ENCODE data around the gene POLR3E.

The POLR3E gene

GRCh38 chr16:22374311-22375116 is 77.3 kb downstream of the POLR3E start, which contains the start of gene CDR2:
TSS of gene CDR2 (minus strand) at chr16:22374619. CDS start at chr16:22374309, 310 bp downstream.
- Histone ChIP-seq H3K9me3 (ENCODE audit: control insufficient read depth, low read length) (no peaks in the 10 kb centered on the region), H3K4me1 (ENCODE audit: control insufficient read depth, insufficient read depth, low read length) (peaks cover 12% of the 10 kb centered on the region), H3K4me3 (ENCODE audit: insufficient read depth, low read depth, low read length) (peak within 1 kb of the TSS; percentile 59), H3K36me3 (ENCODE audit: control insufficient read depth, insufficient read depth, low read length) (no peaks in the 10 kb centered on the region), H3K27ac (ENCODE audit: insufficient read depth, low read depth, low read length, poor library complexity, severe bottlenecking) (peak within 1 kb of the TSS; percentile 33), H3K27me3 (ENCODE audit: control insufficient read depth, insufficient read depth, low read length, poor library complexity, severe bottlenecking) (peaks cover 42% of the 10 kb centered on the region)
- 0% methylated on average over 96 of the region's 96 CpGs for WGBS, 2 experiments

GRCh38 chr16:22375117-22375962 is 78.1 kb downstream of the POLR3E start:
- H3K4me1 ChIP-seq (ENCODE audit: control insufficient read depth, insufficient read depth, low read length), result peaks cover 12% of the 10 kb centered on the region
- H3K4me3 ChIP-seq (ENCODE audit: insufficient read depth, low read depth, low read length), result peak overlapping the region; percentile 59
- no peaks in the 10 kb centered on the region for H3K36me3 ChIP-seq (ENCODE audit: control insufficient read depth, insufficient read depth, low read length)
- no peaks in the 10 kb centered on the region for H3K9me3 ChIP-seq (ENCODE audit: control insufficient read depth, low read length)
- H3K27me3 ChIP-seq (ENCODE audit: control insufficient read depth, insufficient read depth, low read length, poor library complexity, severe bottlenecking), result peaks cover 42% of the 10 kb centered on the region
- no peak overlapping the region for H3K27ac ChIP-seq (ENCODE audit: insufficient read depth, low read depth, low read length, poor library complexity, severe bottlenecking)
- 27 to 32% methylated on average over 24 to 27 of the region's 28 CpGs for WGBS, 2 experiments

- 94 to 95% methylated on average over 8 of the region's 8 CpGs for WGBS, 2 experiments
- peaks cover 6% of the 10 kb centered on the region for H3K4me1 ChIP-seq (ENCODE audit: control insufficient read depth, insufficient read depth, low read length)
- H3K36me3 ChIP-seq (ENCODE audit: control insufficient read depth, insufficient read depth, low read length), result no peaks in the 10 kb centered on the region
- H3K27ac ChIP-seq (ENCODE audit: insufficient read depth, low read depth, low read length, poor library complexity, severe bottlenecking), result no peak overlapping the region
- peaks cover 42% of the 10 kb centered on the region for H3K27me3 ChIP-seq (ENCODE audit: control insufficient read depth, insufficient read depth, low read length, poor library complexity, severe bottlenecking)
- no peak overlapping the region for H3K4me3 ChIP-seq (ENCODE audit: insufficient read depth, low read depth, low read length)
- H3K9me3 ChIP-seq (ENCODE audit: control insufficient read depth, low read length), result no peaks in the 10 kb centered on the region
These were observed 78.9 kb downstream of the POLR3E start for GRCh38 chr16:22375963-22376640.

GRCh38 chr16:22379656-22380055 is 82.4 kb downstream of the POLR3E start:
- H3K9me3 ChIP-seq (ENCODE audit: control insufficient read depth, low read length), result no peaks in the 10 kb centered on the region
- WGBS, 2 experiments, result 99 to 100% methylated on average over 6 to 7 of the region's 7 CpGs
- no peaks in the 10 kb centered on the region for H3K36me3 ChIP-seq (ENCODE audit: control insufficient read depth, insufficient read depth, low read length)

GRCh38 chr16:22380529-22380928 is 83.3 kb downstream of the POLR3E start:
- Histone ChIP-seq H3K4me3 (ENCODE audit: insufficient read depth, low read depth, low read length) (no peak overlapping the region), H3K9me3 (ENCODE audit: control insufficient read depth, low read length) (no peaks in the 10 kb centered on the region), H3K27me3 (ENCODE audit: control insufficient read depth, insufficient read depth, low read length, poor library complexity, severe bottlenecking) (peaks cover 19% of the 10 kb centered on the region), H3K27ac (ENCODE audit: insufficient read depth, low read depth, low read length, poor library complexity, severe bottlenecking) (no peak overlapping the region), H3K36me3 (ENCODE audit: control insufficient read depth, insufficient read depth, low read length) (no peaks in the 10 kb centered on the region), H3K4me1 (ENCODE audit: control insufficient read depth, insufficient read depth, low read length) (no peaks in the 10 kb centered on the region)
- WGBS, 2 experiments, result 91 to 92% methylated on average over 1 of the region's 1 CpG

More at GRCh38 chr16:22379656-22380055, 82.4 kb downstream of the POLR3E start:
- H3K27me3 ChIP-seq (ENCODE audit: control insufficient read depth, insufficient read depth, low read length, poor library complexity, severe bottlenecking), result peaks cover 26% of the 10 kb centered on the region
- no peaks in the 10 kb centered on the region for H3K4me1 ChIP-seq (ENCODE audit: control insufficient read depth, insufficient read depth, low read length)
- no peak overlapping the region for H3K27ac ChIP-seq (ENCODE audit: insufficient read depth, low read depth, low read length, poor library complexity, severe bottlenecking)
- H3K4me3 ChIP-seq (ENCODE audit: insufficient read depth, low read depth, low read length), result no peak overlapping the region

DNA sequence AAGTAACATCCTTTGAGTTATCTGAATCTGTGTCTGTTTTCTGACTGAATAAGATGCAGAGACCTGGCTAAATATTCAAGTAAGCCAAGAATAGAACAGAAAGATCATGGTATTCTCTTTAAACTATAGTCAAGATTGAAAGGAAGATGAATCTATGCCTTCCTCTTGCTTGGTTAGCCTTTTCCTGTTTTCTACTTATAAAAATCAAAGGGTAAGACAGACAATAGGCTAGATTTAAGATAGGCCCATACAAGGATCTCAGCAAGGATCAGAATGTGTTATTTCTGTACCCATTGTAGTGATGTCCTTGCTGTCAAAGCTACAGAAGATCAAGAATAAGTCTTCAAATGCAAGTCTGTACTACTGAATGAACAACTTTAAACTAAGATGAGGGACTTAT is 84.2 kb downstream of the POLR3E start:
- Histone ChIP-seq H3K4me3 (ENCODE audit: insufficient read depth, low read depth, low read length) (no peak overlapping the region), H3K36me3 (ENCODE audit: control insufficient read depth, insufficient read depth, low read length) (no peaks in the 10 kb centered on the region), H3K9me3 (ENCODE audit: control insufficient read depth, low read length) (no peaks in the 10 kb centered on the region), H3K27me3 (ENCODE audit: control insufficient read depth, insufficient read depth, low read length, poor library complexity, severe bottlenecking) (peaks cover 10% of the 10 kb centered on the region), H3K27ac (ENCODE audit: insufficient read depth, low read depth, low read length, poor library complexity, severe bottlenecking) (no peak overlapping the region), H3K4me1 (ENCODE audit: control insufficient read depth, insufficient read depth, low read length) (no peaks in the 10 kb centered on the region)

GRCh38 chr16:22383827-22384226 is 86.6 kb downstream of the POLR3E start:
- Histone ChIP-seq H3K27me3 (ENCODE audit: control insufficient read depth, insufficient read depth, low read length, poor library complexity, severe bottlenecking) (no peaks in the 10 kb centered on the region), H3K4me1 (ENCODE audit: control insufficient read depth, insufficient read depth, low read length) (no peaks in the 10 kb centered on the region), H3K27ac (ENCODE audit: insufficient read depth, low read depth, low read length, poor library complexity, severe bottlenecking) (no peak overlapping the region), H3K36me3 (ENCODE audit: control insufficient read depth, insufficient read depth, low read length) (no peaks in the 10 kb centered on the region), H3K4me3 (ENCODE audit: insufficient read depth, low read depth, low read length) (no peak overlapping the region), H3K9me3 (ENCODE audit: control insufficient read depth, low read length) (no peaks in the 10 kb centered on the region)
- WGBS, 2 experiments, result 91 to 98% methylated on average over 3 of the region's 3 CpGs
